ENCODE measurements around the gene ZNF423. TPM values are rescaled to one million over a fixed set of nuclear protein-coding genes. Genes with fewer than 3 reads are reported as not detected.

The ZNF423 gene
- total RNA-seq, 1 experiment from 2014 or later = 0.49 TPM

- Histone ChIP-seq H3K4me1 (ENCODE audit: control insufficient read depth, insufficient read depth, low read length) (no peaks in the 10 kb centered on the region), H3K9me3 (ENCODE audit: control insufficient read depth, insufficient read depth, low read depth, low read length) (no peaks in the 10 kb centered on the region), H3K36me3 (ENCODE audit: control insufficient read depth, insufficient read depth, low read length) (no peaks in the 10 kb centered on the region), H3K27ac (ENCODE audit: low read length) (no peak overlapping the region), H3K27me3 (ENCODE audit: control insufficient read depth, insufficient read depth, low read length) (peaks cover under 1% of the 10 kb centered on the region), H3K4me3 (ENCODE audit: low read depth in 2 of 2, low read length in 2 of 2) (peak overlapping the region; percentile 24 to 34; a peak in 2 of 4 replicates)
- CTCF ChIA-PET = interaction anchor here (0.8 to 1.6 kb wide), 2 partner anchors 18 to 65 kb away, joined by 6 to 9 read pairs; no protein-coding TSS in a partner anchor
- ATAC-seq (peak; percentile 85), DNase-seq (ENCODE audit: low read depth, low spot score) (no peak)
- in situ Hi-C loops (cut with HindIII; ENCODE audit: low pct_unique_long_range_greater_than_20kb, low sequenced_read_pairs) (no loop called here), intact Hi-C loops (cut with micrococcal nuclease; ENCODE audit: unreplicated experiment) (no loop called here)
- POLR2A ChIA-PET = no interaction called here
- TF ChIP-seq POLR2AphosphoS5 (IDR thresholded peaks at IDR 0.05; ENCODE audit: low read depth, low read length) (no peak), TCF7L2 (IDR thresholded peaks at IDR 0.05; ENCODE audit: low read depth, low read length) (no peak), SIN3A (IDR thresholded peaks at IDR 0.05; ENCODE audit: borderline replicate concordance, insufficient read depth, low read depth, low read length) (no peak)
- TF ChIP-seq, protein P1, sequence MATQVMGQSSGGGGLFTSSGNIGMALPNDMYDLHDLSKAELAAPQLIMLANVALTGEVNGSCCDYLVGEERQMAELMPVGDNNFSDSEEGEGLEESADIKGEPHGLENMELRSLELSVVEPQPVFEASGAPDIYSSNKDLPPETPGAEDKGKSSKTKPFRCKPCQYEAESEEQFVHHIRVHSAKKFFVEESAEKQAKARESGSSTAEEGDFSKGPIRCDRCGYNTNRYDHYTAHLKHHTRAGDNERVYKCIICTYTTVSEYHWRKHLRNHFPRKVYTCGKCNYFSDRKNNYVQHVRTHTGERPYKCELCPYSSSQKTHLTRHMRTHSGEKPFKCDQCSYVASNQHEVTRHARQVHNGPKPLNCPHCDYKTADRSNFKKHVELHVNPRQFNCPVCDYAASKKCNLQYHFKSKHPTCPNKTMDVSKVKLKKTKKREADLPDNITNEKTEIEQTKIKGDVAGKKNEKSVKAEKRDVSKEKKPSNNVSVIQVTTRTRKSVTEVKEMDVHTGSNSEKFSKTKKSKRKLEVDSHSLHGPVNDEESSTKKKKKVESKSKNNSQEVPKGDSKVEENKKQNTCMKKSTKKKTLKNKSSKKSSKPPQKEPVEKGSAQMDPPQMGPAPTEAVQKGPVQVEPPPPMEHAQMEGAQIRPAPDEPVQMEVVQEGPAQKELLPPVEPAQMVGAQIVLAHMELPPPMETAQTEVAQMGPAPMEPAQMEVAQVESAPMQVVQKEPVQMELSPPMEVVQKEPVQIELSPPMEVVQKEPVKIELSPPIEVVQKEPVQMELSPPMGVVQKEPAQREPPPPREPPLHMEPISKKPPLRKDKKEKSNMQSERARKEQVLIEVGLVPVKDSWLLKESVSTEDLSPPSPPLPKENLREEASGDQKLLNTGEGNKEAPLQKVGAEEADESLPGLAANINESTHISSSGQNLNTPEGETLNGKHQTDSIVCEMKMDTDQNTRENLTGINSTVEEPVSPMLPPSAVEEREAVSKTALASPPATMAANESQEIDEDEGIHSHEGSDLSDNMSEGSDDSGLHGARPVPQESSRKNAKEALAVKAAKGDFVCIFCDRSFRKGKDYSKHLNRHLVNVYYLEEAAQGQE (IDR thresholded peaks at IDR 0.05; ENCODE audit: insufficient read depth in 1 of 2, low read depth in 2 of 2, low read length in 1 of 2) = 0 out of 4 replicates have a peak, but pooled peaks of 1 of the 2 experiments have one; percentile 23
- no TSS peak for BruUV-seq (replicated peaks)
Observed at GRCh38 chr16:49856672-49857330, 889 bp upstream of the ZNF423 start.

DNA sequence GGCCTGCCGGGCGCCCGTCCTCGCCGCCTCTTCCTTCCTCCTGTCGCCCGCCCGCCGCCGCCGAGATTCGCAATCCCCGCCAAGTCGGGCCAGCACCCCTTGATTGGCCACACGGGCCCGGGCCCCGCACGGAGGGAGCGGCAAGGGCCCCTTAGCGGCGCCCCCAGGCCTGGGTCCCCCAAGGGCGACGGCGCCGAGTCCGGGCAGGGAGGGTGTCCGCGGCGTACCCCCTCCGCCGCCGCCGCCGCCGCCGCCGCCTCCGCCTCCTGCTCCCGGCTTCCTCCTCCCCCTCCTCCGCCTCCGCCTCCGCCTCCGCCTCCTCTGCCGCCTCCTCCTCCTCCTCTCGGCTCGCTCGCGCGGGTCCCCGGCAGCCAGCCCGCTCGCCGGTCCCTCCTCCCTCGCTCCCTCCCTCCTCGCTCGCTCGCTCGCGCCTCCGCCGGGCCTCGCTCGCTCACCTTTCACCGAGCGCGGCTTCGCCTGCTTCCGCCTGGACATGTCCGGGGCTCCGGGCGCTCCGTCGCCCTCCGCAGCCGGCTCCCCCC is 561 bp downstream of the ZNF423 start:
- CTCF ChIA-PET = no interaction called here
- DNase-seq (ENCODE audit: low read depth, low spot score) = no peak
- intact Hi-C loops (cut with micrococcal nuclease; ENCODE audit: unreplicated experiment) (no loop called here), in situ Hi-C loops (cut with HindIII; ENCODE audit: low pct_unique_long_range_greater_than_20kb, low sequenced_read_pairs) (no loop called here)
- peak; percentile 71 for ATAC-seq
- Histone ChIP-seq H3K36me3 (ENCODE audit: control insufficient read depth, insufficient read depth, low read length) (no peaks in the 10 kb centered on the region), H3K4me1 (ENCODE audit: control insufficient read depth, insufficient read depth, low read length) (no peaks in the 10 kb centered on the region), H3K27ac (ENCODE audit: low read length) (no peak overlapping the region), H3K4me3 (ENCODE audit: low read depth in 2 of 2, low read length in 2 of 2) (peak overlapping the region; percentile 33 to 41), H3K27me3 (ENCODE audit: control insufficient read depth, insufficient read depth, low read length) (peaks cover 6% of the 10 kb centered on the region), H3K9me3 (ENCODE audit: control insufficient read depth, insufficient read depth, low read depth, low read length) (no peaks in the 10 kb centered on the region)
- POLR2A ChIA-PET = no interaction called here
- no TSS peak for BruUV-seq (replicated peaks)
- TF ChIP-seq POLR2AphosphoS5 (IDR thresholded peaks at IDR 0.05; ENCODE audit: low read depth, low read length) (no peak), TCF7L2 (IDR thresholded peaks at IDR 0.05; ENCODE audit: low read depth, low read length) (no peak), SIN3A (IDR thresholded peaks at IDR 0.05; ENCODE audit: borderline replicate concordance, insufficient read depth, low read depth, low read length) (no peak)
- TF ChIP-seq, protein P2, sequence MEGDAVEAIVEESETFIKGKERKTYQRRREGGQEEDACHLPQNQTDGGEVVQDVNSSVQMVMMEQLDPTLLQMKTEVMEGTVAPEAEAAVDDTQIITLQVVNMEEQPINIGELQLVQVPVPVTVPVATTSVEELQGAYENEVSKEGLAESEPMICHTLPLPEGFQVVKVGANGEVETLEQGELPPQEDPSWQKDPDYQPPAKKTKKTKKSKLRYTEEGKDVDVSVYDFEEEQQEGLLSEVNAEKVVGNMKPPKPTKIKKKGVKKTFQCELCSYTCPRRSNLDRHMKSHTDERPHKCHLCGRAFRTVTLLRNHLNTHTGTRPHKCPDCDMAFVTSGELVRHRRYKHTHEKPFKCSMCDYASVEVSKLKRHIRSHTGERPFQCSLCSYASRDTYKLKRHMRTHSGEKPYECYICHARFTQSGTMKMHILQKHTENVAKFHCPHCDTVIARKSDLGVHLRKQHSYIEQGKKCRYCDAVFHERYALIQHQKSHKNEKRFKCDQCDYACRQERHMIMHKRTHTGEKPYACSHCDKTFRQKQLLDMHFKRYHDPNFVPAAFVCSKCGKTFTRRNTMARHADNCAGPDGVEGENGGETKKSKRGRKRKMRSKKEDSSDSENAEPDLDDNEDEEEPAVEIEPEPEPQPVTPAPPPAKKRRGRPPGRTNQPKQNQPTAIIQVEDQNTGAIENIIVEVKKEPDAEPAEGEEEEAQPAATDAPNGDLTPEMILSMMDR (IDR thresholded peaks at IDR 0.05) = no peak
- TF ChIP-seq, protein P1 (IDR thresholded peaks at IDR 0.05; ENCODE audit: insufficient read depth in 1 of 2, low read depth in 2 of 2, low read length in 1 of 2) = no peak
